GM18907 (cell line): ENCODE measurements around the gene IL1RAPL1.
"Not testable (repeated sequence)": the region's sequence is repeated elsewhere in the genome, so short reads cannot be mapped to it uniquely, and the experiment has no call there.

Experiments
- ATAC-seq: cut with Tn5 transposase; IDR thresholded peaks from one replicate; pipeline ENCODE4 v1.9.1; 2021; ENCODE audit warnings: mild to moderate bottlenecking, moderate library complexity; ENCODE audit not compliant: unreplicated experiment

IL1RAPL1 gene

DNA sequence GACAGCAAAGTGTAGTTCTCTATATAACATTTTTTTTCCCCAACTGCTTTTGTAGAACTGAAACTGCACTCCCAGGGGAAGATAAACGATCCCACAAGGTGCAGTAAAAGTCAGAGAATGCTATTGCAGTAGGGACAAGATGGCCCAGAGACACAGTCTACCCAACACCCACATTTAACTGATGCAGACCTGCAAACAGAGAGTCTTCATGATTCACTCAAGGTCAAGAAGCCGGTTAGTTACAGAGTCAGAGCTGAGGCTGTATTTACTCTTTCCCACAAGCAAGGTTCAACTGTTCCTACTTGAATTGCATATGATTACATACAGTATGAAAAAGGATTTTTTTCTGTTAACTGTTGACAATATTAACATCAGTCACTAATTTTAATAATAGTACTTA is 654.6 kb downstream of the IL1RAPL1 start:
- ATAC-seq, result no peak

DNA sequence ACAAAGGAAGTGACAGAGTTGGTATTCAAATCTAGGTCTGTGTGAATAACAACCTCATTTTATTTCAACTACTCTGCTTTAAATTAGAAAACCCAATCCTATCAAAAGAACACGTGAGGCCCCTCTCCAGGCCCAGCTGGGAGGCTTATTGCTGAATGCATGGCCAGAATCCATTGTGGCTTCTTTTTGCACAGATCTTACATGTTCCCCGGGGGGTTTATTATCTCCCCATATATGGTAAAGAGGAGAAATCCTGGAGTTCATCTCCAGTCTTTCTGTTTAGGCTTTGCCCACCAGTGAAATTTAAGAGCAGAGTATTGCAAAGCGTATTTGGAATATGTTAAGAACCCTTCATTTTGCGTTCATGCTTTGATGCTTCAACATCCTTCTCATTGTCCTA is 655.6 kb downstream of the IL1RAPL1 start:
- no peak for ATAC-seq

DNA sequence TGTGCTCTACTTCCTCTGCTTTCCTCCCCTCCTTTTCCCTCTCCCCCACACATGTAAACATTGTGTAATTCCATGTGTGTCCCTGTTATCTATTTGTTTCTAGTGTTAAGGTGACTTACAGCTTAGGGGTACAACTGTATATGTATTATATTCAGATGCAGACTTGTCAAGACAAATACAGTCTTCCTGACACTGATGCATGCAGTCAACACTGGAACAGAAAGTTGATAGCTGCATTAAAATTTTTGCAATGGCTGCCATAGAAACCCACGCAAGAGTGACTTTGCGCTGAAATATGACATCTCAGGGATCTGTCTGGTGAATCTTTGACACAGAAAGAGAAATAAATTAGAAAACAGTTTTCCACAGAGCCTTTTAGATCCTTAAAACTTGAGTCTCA is 656.7 kb downstream of the IL1RAPL1 start:
- no peak for ATAC-seq

DNA sequence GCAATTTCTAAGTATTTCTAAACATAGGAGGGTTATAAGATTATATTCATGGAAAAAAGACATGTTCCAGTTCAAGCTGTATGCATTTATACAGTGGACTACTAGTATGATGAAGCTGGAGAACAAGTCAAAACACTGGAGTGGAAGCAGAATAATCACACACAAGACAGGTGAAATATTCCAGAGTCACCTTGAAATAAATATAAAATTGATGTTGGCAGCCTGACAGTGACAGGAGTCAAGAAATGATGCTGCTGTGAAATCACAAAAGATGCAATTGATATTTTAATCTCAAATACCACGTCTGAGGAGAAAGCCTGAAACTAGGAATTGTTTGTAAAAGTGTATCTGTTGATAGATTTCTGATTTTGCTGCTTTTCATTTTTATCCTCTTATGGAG is 667.3 kb downstream of the IL1RAPL1 start:
- ATAC-seq, result no peak

DNA sequence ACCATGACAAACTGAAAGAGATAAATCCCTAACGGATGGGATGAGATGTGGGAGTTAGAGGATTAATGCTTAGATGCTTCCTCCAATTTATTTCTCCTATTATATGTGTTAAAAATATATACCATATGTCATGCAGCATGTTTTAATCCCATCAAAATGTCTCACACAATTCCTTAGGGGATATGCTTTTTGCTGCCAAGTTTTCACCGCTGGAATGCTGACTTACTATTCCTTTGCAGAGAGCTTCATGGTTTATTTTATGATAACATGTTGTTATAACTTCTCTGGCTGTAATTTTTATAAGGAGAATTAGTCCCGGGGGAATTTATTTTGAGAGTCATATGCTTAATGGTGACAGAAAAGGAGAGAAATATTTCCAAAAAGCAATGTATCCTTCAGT is 670.3 kb downstream of the IL1RAPL1 start:
- no peak for ATAC-seq

DNA sequence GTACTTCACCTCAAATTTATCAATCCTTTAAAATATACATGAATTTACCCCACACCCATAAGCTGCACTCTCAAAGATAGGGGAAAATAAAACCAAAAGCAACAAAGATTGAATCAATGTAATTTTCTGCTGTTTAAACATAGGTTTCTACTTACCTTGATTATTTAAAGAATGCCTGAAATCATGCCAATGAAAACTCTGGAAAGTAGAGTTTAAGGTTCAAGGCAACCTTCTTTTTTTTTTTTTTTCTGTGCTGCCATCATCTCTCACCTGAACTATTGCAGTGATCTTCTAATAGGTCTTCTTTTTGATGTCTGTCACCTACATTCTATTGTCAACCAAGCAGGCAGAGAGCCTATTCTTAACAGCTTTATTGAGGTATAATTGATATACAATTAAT is 682.1 kb downstream of the IL1RAPL1 start:
- no peak for ATAC-seq

DNA sequence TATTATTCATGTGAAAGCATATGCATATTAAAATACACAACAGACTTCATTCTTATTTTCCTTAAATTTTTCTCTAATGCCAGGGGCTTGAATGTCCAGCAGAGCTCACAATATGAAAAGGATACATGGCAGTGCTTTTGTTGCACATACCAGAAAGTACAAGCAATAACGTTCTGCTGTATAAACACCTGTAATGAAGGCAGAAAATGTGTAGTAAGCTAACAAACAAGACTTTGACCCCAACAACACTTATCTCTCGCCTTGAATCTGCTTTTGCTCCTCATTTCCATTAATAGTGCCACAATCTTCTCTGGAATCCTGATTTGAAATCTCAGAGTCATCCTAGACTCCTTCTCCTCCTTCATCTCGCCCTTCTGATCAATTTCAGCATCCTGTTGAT is 687.3 kb downstream of the IL1RAPL1 start:
- ATAC-seq, result no peak

DNA sequence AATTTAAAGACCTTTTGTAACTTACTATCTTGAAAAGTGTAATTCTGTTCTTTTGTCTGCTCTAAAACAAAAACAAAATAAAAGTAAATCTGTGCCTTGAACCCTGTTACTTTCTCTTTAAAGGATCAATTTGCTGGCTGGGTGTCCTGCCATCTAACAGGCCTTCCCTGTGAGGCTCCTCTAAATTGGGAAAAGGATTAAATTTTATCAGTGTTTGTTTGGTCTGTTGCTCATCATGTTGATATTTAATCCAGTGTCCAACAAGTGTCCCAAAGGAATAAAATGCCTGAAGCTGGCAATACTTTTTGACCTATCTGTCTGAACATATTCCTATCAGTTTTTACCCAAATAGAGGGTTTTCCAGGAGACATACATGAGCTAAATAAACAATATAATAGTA is 688.7 kb downstream of the IL1RAPL1 start:
- no peak for ATAC-seq

DNA sequence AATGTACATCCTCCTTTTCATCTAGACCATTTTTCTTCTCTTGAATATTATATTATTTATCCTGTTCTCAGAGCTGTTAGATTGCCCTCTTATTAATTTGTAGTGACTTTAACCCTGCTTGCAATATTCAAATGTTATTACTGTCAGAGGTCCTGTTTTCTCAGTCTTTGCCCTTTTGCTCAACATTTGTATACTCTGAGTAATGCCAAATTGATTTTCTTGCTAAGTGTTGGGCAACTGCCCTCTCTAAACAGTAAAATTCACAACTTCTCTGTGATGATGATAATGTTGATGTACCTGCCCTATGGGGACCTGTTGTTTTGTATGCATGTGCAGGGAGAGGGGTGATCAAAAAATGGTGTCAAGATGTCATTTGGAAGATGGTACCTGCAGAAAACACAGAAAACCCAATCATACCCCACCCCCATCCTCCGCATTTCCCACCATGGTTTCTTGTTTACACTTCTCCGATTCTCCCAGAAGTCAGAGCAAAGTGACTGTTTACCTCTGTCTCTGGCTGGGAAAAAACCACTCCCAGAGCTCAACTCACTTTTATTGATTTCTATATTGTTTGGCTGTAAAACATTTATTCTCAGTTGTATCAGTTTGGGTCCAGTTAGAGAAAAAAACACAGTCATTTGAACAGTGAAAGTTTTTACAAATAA is 694.0 kb downstream of the IL1RAPL1 start:
- no peak for ATAC-seq

DNA sequence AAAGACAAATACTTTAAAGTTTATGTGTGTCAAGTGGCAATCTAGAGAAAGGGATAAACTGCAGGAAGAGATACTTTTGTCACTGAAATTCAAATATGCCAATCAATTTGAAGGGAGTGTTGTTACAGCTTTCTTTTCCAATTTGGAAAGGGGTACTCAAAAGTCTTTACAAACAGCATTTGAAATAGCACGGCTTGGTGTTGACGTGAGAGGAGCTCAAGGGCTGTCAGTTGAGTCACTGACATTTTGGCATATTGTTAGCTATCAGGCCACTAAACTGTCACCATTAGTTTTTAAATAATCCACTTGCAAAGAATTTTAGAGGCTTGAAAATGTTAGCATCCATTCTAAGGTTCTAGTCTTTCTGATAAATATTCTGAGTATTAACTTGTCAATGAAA is 698.4 kb downstream of the IL1RAPL1 start:
- ATAC-seq, result no peak

DNA sequence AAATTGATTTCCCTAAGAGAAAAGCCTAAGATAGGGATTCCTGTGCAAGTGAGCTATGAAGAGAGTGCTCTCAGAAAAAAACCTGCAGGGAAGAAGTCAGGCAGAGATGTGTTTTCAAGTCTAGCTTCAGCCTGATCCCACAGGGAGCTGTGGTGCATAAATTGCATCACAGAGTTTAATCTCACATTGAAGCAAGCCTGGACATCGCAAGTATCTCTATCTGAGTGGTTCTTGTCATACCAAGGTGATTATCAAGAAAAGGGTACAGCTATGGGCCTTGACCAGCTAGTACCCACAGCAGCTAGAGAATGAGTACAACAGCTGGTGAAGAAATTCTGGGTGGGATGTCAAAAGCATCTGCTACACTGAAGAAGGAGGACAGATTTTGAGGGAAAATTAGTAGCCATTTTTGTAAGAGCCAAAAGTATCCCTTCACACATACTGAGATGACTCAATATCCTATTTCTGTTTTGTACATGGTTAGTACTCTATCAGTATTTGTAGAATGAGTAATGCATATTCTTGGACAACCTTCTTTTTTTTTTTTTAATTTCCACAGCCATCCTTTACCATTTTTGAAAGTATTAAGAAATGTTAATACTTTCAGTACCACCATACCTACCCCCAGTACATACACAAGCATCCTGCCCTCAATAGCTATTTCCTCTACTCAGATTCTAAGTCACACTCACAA is 708.9 kb downstream of the IL1RAPL1 start:
- ATAC-seq, result no peak

DNA sequence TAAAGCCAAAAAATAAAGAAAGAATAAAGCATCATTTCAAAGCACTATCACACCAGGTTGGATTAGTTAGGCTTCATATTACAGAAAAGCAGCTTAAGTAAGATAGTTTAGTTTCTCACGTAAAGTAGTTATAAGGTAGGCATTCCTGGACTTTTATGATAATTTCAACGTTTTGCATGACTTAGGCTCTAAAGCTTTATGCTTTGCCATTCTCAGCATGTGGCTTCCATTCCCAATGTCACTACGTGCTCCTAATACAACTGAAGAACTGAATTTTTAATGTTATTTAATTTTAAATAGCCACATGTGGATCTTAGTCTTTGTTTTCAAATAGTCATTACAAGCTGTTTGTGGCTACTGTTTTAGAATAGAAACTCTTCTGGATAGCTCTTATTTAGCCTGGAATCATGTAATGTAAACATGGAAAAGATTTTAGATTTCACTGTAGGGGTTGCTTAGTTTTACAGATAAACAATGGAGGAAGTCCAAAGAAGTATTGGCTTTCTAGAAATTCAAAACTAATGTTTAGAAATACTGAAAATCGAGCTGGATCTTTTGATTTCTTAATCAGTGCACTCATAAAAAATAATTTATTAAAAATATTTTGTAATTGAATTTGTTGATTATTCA is 710.0 kb downstream of the IL1RAPL1 start:
- no peak for ATAC-seq

DNA sequence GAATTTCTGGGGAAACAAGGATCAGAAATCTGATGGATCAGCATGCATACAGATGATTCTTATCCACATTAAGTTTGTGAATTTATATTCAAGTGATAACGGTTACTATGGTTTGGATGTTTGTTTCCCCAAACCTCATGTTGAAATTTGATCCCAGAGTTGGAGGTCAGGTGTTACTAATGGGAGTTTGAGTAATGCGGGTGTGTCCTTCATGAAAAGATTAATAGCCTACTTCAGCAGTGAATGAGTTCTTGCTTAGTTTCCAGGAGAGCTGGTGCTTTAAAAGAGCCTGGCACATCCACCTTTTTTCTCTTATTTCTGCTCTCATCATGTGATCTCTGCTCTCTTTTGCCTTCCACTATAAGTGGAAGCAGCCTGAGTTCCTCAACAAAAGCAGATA is 712.4 kb downstream of the IL1RAPL1 start:
- ATAC-seq, result no peak

DNA sequence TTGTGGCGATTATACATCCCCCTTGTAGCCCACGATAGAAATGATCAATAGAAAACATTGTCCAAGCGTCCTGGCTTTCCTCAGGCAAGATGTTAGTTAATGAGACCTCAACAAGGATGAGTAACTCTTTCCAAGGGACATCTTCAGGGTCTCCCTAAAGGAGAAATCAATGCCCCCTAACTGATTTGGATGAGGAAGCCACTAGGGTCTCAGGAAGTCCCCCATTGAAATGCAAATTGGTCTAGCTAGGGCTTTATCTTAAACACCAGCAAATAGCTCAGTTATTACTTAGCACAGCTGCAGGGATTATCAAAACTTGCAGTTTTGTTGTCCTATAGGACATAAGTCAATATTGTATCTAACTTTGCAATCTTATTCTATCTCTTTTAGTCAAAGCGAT is 721.5 kb downstream of the IL1RAPL1 start:
- ATAC-seq, result no peak

DNA sequence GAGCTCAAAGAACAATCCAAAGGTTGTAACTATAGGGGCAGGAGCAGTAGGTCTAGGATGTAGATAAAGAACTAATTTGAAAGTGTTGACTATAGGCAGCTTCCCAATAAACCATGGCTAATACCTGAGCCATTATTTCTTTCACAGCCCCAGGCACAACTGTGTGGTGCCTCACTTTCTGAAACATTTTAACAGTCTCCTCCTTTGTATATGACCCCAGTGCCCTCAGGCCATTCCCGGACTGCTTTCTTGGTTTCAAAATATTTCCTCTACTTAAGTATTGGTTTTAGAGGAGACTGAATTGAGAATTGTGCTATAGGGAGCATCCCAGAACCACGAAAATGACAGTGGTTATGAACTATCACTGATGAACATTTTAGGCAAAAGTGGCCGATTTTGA is 728.7 kb downstream of the IL1RAPL1 start:
- no peak for ATAC-seq

DNA sequence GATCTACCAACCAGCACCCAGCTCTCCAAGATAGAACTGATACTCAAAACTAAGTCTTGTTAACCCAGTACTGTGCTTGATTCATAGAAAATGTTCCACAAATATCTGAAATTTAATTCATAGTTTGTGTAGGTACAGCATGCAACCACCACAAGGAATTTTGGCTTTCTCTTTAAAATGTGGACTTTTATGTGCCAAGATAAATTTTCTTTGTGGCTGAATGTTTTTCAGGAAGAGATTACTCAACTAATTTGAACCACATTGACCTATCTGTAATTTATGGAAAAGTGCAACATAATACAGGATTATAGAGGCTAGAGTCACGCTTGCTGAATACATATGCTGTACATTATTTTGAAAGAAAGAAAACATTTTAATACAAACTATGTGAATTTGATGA is 730.8 kb downstream of the IL1RAPL1 start:
- ATAC-seq, result no peak

DNA sequence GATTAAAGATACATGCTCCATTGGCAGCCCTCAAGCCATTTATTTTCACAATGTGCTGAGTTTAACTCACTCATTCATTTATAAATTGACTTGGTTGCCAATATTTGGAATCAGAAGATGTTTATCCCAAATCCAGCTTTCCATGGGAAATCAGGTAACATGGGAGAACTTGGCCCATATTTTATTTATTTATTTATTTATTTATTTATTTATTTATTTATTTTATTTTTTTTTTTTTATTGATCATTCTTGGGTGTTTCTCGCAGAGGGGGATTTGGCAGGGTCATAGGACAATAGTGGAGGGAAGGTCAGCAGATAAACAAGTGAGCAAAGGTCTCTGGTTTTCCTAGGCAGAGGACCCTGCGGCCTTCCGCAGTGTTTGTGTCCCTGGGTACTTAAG is 745.2 kb downstream of the IL1RAPL1 start:
- ATAC-seq, result not testable (repeated sequence)

DNA sequence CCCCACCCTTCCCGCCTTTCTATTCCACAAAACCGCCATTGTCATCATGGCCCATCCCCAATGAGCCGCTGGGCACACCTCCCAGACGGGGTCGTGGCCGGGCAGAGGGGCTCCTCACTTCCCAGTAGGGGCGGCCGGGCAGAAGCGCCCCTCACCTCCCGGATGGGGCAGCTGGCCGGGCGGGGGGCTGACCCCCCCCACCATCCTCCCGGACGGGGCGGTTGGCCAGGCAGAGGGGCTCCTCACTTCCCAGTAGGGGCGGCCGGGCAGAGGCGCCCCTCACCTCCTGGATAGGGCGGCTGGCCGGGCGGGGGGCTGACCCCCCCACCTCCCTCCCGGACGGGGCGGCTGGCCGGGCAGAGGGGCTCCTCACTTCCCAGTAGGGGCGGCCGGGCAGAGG is 745.8 kb downstream of the IL1RAPL1 start:
- ATAC-seq, result not testable (repeated sequence)

DNA sequence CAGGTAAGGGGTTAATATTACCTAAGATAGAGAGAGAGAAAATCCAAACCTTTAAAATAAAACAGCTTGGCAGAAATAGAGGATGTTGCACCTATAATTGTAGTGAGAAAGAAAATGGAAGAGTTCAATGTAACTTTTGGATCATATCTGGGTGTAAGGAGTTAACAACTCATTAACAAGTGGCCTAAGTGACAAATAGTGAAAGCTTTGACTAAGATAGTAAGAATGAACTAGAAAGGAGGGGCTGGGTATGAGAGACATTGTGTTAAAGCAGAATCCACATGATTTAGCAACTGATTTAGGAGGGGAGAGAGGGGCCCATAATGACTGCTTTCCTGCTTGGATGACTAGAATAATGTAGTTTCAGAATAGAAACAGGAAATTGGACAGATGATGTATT is 761.0 kb downstream of the IL1RAPL1 start:
- peak; percentile 97 for ATAC-seq

DNA sequence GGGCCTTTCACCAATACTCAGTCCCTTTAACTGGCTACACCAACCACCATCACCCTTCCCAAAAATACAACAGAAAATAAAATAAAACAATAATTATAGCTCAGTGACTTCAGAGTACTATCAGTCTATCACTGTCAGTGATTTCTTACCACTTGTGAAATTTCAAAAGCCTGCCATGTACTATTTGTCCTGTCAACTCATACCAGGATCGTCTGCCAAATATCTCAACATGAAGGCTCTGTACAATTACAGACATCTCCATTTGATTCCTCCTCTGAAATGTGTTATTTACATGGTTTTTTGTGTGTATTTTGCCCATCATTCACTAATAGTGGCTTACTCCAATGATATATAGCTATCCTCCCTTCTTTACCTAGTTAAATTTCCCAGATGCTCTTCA is 772.0 kb downstream of the IL1RAPL1 start:
- no peak for ATAC-seq

DNA sequence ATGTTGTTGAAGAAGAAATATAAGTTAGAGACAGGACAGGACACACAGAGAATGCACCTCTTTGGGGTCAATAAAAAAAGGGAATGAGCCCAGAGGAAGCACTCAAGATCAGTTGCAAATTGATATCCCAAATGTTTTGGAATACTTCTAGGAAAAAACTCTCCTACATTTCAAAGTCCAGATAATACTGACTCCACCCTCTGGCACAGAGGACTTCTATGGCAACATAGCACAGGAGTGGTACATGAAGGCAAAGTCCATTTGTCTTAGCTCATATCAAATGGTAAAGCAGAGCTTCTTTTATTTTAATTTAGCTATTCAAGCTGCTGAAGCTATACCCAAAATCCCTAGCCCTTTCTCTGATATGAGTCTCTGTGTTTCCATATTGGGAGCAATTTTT is 787.5 kb downstream of the IL1RAPL1 start:
- not testable (repeated sequence) for ATAC-seq

DNA sequence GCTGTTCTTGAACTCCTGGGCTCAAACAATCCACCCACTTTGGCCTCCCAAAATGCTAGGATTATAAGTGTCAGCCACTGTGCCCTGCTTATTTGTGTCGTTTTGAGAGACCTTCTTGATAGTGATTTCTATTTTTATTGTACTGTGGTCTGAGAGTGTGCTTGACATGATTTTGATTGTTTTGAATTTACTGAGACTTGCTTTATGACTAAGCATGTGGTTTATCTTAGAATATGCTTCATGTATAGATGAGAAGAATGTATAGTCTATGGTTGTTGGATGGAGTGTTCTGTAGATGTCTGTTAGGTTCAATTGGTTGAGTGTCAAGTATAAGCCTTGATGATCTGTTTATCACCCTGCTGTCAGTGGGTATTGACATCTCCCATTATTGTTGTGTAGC is 789.3 kb downstream of the IL1RAPL1 start:
- no peak for ATAC-seq
